HL-60 (cell line): ENCODE results near the gene NAV2.
A peak's percentile ranks its signal among the peaks of the same experiment; 100 is the strongest.

Experiments
- DNase-seq, 2 experiments: peaks; one replicate each; pipeline ENCODE4 v3.0.0-alpha.2; 2010 to 2020; ENCODE audit warnings: low read depth in 1 of 2, low spot score in 1 of 2
- H3K27ac ChIP-seq: fragments of 250-450 bp; sonication (Bioruptor Pico); replicated peaks from 2 replicates; pipeline ENCODE4 v1.5.1; 2020; ENCODE audit warnings: mild to moderate bottlenecking, moderate library complexity
- H3K27me3 ChIP-seq: fragments of 250-450 bp; sonication (Bioruptor Pico); 2 replicates; pipeline ENCODE4 v1.5.1; 2021; ENCODE audit warnings: mild to moderate bottlenecking, moderate library complexity; ENCODE audit not compliant: insufficient read depth, poor library complexity, severe bottlenecking
- H3K4me3 ChIP-seq: replicated peaks from 2 replicates; pipeline ENCODE4 v1.5.1; 2011; ENCODE audit warnings: mild to moderate bottlenecking, control low read depth, low read length; ENCODE audit not compliant: insufficient read depth
- GABPA ChIP-seq: IDR thresholded peaks from 2 replicates; pipeline ENCODE4 v1.6.1; 2012; ENCODE audit warnings: low read depth
- POLR2AphosphoS5 ChIP-seq: IDR thresholded peaks from 2 replicates; pipeline ENCODE4 v1.6.1; 2012; ENCODE audit warnings: low read depth
- SPI1 ChIP-seq: IDR thresholded peaks from 2 replicates; pipeline ENCODE4 v1.6.1; 2012; ENCODE audit warnings: low read depth, mild to moderate bottlenecking, borderline replicate concordance
- TF ChIP-seq, protein P1 (sequence below): IDR thresholded peaks from 2 replicates; pipeline ENCODE4 v1.6.1; 2012; ENCODE audit warnings: low read depth; ENCODE audit not compliant: insufficient replicate concordance
- TF ChIP-seq, protein P2 (sequence below): IDR thresholded peaks from one replicate; pipeline ENCODE4 v1.5.1; 2011; ENCODE audit warnings: low read length, control low read depth, inconsistent platforms; ENCODE audit not compliant: insufficient read depth

The NAV2 gene

GRCh38 chr11:19935507-19935906 is 222.9 kb downstream of the NAV2 start:
- no peak for DNase-seq
- H3K27ac ChIP-seq = no peak overlapping the region
- TF ChIP-seq SPI1 = no peak
- no peak for TF ChIP-seq GABPA
- TF ChIP-seq, protein P1, sequence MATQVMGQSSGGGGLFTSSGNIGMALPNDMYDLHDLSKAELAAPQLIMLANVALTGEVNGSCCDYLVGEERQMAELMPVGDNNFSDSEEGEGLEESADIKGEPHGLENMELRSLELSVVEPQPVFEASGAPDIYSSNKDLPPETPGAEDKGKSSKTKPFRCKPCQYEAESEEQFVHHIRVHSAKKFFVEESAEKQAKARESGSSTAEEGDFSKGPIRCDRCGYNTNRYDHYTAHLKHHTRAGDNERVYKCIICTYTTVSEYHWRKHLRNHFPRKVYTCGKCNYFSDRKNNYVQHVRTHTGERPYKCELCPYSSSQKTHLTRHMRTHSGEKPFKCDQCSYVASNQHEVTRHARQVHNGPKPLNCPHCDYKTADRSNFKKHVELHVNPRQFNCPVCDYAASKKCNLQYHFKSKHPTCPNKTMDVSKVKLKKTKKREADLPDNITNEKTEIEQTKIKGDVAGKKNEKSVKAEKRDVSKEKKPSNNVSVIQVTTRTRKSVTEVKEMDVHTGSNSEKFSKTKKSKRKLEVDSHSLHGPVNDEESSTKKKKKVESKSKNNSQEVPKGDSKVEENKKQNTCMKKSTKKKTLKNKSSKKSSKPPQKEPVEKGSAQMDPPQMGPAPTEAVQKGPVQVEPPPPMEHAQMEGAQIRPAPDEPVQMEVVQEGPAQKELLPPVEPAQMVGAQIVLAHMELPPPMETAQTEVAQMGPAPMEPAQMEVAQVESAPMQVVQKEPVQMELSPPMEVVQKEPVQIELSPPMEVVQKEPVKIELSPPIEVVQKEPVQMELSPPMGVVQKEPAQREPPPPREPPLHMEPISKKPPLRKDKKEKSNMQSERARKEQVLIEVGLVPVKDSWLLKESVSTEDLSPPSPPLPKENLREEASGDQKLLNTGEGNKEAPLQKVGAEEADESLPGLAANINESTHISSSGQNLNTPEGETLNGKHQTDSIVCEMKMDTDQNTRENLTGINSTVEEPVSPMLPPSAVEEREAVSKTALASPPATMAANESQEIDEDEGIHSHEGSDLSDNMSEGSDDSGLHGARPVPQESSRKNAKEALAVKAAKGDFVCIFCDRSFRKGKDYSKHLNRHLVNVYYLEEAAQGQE = no peak
- TF ChIP-seq, protein P2, sequence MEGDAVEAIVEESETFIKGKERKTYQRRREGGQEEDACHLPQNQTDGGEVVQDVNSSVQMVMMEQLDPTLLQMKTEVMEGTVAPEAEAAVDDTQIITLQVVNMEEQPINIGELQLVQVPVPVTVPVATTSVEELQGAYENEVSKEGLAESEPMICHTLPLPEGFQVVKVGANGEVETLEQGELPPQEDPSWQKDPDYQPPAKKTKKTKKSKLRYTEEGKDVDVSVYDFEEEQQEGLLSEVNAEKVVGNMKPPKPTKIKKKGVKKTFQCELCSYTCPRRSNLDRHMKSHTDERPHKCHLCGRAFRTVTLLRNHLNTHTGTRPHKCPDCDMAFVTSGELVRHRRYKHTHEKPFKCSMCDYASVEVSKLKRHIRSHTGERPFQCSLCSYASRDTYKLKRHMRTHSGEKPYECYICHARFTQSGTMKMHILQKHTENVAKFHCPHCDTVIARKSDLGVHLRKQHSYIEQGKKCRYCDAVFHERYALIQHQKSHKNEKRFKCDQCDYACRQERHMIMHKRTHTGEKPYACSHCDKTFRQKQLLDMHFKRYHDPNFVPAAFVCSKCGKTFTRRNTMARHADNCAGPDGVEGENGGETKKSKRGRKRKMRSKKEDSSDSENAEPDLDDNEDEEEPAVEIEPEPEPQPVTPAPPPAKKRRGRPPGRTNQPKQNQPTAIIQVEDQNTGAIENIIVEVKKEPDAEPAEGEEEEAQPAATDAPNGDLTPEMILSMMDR = no peak
- TF ChIP-seq POLR2AphosphoS5 = no peak
- H3K4me3 ChIP-seq = no peak overlapping the region
- H3K27me3 ChIP-seq = no peaks in the 10 kb centered on the region

DNA sequence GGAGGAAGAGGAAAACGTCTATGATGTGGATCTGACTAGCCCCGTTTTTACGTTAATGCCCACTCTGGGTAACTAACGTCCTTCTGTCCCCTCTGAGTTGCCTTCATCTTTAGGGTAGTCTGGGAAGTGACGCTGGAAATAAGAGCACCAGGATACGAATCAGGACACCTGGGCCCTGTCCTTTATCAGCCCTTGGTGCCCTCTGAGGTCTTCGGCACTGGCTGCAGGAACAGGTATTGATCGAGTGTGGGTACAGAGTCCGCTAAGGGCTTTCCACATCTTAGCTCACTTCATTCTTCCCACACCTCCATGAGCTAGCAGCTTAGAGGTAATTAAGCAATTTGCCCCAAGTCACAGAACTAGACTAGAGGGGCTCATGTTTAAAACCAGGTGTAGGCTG is 223.8 kb downstream of the NAV2 start:
- Histone ChIP-seq H3K4me3 (no peak overlapping the region), H3K27me3 (no peaks in the 10 kb centered on the region), H3K27ac (no peak overlapping the region)
- TF ChIP-seq, protein P2 = no peak
- no peak for DNase-seq

DNA sequence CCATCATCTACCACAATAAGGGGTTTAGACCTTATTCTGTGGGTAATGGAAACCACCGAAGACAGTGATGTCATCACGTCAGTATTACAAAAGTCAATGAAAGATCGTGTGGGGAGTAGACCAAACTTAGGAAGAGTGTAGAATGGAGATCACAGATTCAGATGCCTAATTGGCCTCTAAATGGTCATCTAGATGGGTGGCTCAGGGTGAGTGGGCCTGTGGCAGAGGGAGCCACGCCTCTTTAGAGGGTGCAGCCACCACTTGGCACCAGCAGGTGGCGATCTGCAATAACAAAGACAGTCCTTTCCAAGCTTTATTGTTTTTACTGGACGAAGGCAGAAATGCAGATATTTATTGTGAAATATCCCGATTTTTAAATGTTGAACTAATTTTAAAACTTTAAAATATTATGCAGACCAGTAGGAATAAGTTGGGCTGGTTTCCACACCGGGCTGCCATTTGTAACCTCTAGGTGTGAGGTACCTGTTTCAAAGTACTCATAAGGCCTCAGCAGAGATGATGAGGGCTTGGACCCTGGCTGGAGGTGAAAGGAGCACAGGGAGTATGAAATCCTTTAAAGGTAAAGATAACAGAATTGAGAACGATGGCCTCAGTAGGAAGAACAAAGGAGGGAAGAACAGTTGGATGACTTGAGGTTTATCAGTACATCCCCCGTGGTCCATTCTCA is 225.7 kb downstream of the NAV2 start:
- Histone ChIP-seq H3K4me3 (no peak overlapping the region), H3K27ac (no peak overlapping the region), H3K27me3 (no peaks in the 10 kb centered on the region)
- TF ChIP-seq POLR2AphosphoS5 (no peak), SPI1 (no peak), GABPA (no peak)
- TF ChIP-seq, protein P1 = no peak
- TF ChIP-seq, protein P2 = peak; percentile 74
- peak; percentile 5 to 28 for DNase-seq

DNA sequence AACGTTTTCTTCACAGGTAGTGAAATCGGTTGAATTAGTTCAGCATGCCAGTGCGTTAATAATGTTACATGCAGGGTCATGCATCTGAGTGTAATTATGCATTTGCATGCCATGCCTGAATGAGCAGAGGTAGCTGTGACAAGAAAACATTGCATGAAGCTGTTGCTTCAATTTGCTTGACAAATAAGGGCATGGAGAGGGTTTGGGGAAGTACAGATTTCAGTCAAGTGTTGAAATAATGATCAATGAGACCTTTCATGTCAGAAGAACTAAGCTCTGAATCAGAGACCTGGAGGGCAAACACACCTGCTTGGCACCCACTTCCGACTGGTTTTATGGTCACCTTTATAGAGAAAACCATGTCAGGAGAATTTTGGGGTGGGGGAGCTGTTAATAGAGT is 226.2 kb downstream of the NAV2 start:
- TF ChIP-seq SPI1 (no peak), POLR2AphosphoS5 (no peak)
- TF ChIP-seq, protein P1 = no peak
- TF ChIP-seq, protein P2 = no peak
- Histone ChIP-seq H3K4me3 (no peak overlapping the region), H3K27ac (no peak overlapping the region), H3K27me3 (no peaks in the 10 kb centered on the region)
- DNase-seq = no peak
